GM19452 (cell line): ENCODE data around the gene PTPRN2.

Experiments used
- ATAC-seq: cut with Tn5 transposase; IDR thresholded peaks from one replicate; pipeline ENCODE4 v1.9.1; 2021; ENCODE audit not compliant: unreplicated experiment

Gene PTPRN2

GRCh38 chr7:158013085-158013668 is 574.4 kb downstream of the PTPRN2 start:
- ATAC-seq = no peak

GRCh38 chr7:158011941-158012340 is 575.7 kb downstream of the PTPRN2 start:
- no peak for ATAC-seq

GRCh38 chr7:158010961-158011693 is 576.5 kb downstream of the PTPRN2 start:
- no peak for ATAC-seq

GRCh38 chr7:158009886-158010285 is 577.7 kb downstream of the PTPRN2 start:
- no peak for ATAC-seq

GRCh38 chr7:158008267-158008666 is 579.4 kb downstream of the PTPRN2 start:
- ATAC-seq = no peak

GRCh38 chr7:158007697-158008257 is 579.8 kb downstream of the PTPRN2 start:
- ATAC-seq = no peak

GRCh38 chr7:158006841-158007696 is 580.6 kb downstream of the PTPRN2 start:
- ATAC-seq = no peak

- no peak for ATAC-seq
These were observed 582.1 kb downstream of the PTPRN2 start for GRCh38 chr7:158005531-158005930.

GRCh38 chr7:158004123-158004490 is 583.5 kb downstream of the PTPRN2 start:
- ATAC-seq = no peak

GRCh38 chr7:158003441-158004122 is 584.0 kb downstream of the PTPRN2 start:
- ATAC-seq = no peak

GRCh38 chr7:158002486-158003080 is 585.0 kb downstream of the PTPRN2 start:
- no peak for ATAC-seq

GRCh38 chr7:158001621-158002320 is 585.9 kb downstream of the PTPRN2 start:
- no peak for ATAC-seq

- ATAC-seq = no peak
These were observed 586.6 kb downstream of the PTPRN2 start for GRCh38 chr7:158001003-158001402.

GRCh38 chr7:158000160-158000559 is 587.5 kb downstream of the PTPRN2 start:
- ATAC-seq = no peak

- no peak for ATAC-seq
These were observed 588.6 kb downstream of the PTPRN2 start for GRCh38 chr7:157998884-157999552.

GRCh38 chr7:157997471-157997870 is 590.2 kb downstream of the PTPRN2 start:
- ATAC-seq = no peak

GRCh38 chr7:157997080-157997440 is 590.6 kb downstream of the PTPRN2 start:
- ATAC-seq = no peak

GRCh38 chr7:157996359-157997079 is 591.1 kb downstream of the PTPRN2 start:
- ATAC-seq = no peak

- no peak for ATAC-seq
These were observed 591.8 kb downstream of the PTPRN2 start for GRCh38 chr7:157995815-157996214.
